Stimulated activated CD4-positive, alpha-beta T cell treated with anti-CD3 and anti-CD28 coated beads, Interleukin-2, amount 100 ng/mL, for 48 hours (primary cell): ENCODE data around the gene CBFB.
"Not testable (repeated sequence)": the region's sequence is repeated elsewhere in the genome, so short reads cannot be mapped to it uniquely, and the experiment has no call there.

Experiments
- DNase-seq, 2 donors: peaks; one replicate each; pipeline ENCODE4 v3.0.0-alpha.2; 2020

CBFB gene

GRCh38 chr16:67017421-67017750 is 11.6 kb upstream of the CBFB start:
- no peak for DNase-seq

GRCh38 chr16:67017810-67018488 is 11.0 kb upstream of the CBFB start:
- peak; percentile 92 to 94 for DNase-seq

- no peak for DNase-seq
Observed at GRCh38 chr16:67019171-67019570, 9.8 kb upstream of the CBFB start.

GRCh38 chr16:67021321-67021720 is 7.6 kb upstream of the CBFB start:
- no peak for DNase-seq

DNA sequence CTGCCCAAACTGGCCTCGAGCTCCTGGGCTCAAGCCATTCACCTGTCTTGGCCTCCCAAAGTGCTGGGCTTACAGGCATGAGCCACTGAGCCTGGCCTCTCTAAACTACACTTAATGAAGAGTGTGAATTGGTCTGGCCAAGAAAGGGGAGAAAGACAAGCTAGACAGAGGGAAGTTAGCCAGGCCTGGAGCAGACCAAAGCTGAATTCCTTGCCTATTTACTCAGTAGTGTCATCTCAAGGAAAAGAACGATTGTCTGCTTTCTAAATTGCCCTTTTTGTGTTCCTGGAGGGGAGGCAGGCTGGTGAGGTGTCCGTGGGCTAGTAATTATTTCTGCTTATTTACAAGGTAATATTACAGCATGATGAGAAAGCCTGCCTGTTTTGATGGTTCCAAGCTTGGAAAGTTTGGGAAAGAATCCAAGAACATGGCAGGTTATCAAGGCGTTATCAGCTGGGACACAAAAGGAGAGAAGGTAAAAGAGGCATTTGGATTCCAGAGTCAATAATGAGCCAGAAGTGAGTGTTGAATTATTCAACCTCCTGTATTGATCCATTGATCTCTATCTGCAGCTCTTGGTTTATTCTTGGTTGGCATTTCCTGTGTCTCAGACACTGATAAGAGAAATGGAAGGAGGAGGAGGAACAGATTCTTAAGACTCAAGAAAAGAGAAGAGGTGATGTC is 6.3 kb upstream of the CBFB start:
- DNase-seq = no peak

DNA sequence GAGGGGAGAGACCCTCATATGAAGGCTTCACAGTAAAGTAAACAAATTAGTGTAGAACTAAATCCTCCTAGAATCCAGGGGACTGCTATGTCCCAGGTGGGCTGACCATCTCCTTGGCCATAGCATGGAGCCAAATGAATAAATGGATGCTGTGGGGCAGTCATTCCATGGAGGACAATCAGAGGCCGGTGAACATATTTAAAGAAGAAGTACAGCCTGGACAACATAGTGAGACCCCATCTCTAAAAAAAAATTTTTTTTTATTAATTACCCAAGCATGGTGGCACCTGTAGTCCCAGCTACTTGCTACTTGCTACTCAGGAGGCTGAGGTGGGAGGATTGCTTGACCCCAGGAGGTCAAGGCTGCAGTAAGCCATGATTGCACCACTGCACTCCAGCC is 5.3 kb upstream of the CBFB start:
- DNase-seq = no peak

DNA sequence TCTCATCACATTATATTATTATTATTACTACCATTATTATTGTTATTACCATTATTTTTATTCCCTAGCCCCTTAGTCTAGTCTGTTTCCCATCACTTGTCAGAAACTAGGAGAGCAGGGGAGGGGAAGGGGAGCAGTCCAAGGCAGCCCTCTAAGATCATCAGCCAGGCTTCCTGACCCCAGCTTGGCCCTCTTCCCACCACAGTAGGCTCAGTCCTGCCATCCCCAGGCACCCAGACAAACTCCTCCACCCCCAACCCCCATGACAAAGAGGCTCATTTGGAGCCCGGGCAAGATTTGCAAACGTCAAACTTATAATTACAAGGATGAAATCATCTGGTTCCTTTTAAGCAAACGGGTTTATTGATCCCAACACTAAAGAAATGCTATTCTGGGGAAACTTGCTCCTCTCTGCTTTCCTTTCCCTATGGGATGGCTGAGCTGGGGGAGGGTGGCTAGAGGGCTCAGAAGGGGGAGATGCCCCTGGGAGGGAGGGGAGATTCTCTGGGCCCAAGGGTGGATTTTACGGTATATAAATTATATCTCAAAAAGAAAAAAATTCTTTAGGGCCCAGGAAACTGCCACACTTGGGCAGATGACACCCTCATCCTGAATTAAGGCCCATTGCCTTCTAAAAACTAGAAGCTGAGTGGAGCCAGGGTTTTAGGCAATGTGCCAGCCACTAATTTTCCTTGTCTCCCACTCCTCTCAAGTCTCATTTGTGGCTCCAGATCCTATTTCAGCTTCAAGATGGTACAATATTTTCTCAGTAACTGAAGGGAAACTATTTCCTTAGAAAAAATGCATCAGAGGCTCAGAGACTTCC is 4.4 kb upstream of the CBFB start:
- DNase-seq = no peak

- no peak for DNase-seq
Observed at GRCh38 chr16:67025210-67025550, 3.8 kb upstream of the CBFB start.

DNA sequence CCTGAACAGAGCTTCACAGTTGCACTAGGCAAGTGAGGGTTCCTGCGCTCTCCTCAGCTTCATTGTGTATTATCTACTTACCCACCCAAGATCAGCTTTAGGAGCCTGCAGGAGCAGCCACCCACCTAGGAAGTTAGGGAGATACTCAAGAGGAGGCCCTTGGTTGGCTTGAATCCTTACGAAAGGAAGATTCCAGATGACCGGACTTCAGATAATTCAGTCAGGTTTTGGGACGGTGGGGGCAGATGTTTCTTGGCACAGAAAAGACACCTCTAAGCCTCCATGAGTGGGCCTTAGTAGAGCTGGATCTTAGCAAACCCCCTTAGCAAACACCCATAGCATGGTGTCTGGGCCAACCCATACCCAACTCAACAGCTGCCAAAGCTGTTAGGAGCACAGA is 2.4 kb upstream of the CBFB start:
- DNase-seq = no peak

GRCh38 chr16:67027046-67027445 is 1.9 kb upstream of the CBFB start:
- DNase-seq = no peak

GRCh38 chr16:67028167-67028695 is 718 bp upstream of the CBFB start:
- no peak for DNase-seq

- peak; percentile 44 to 53 for DNase-seq
Observed at GRCh38 chr16:67029254-67030096, 526 bp downstream of the CBFB start.

DNA sequence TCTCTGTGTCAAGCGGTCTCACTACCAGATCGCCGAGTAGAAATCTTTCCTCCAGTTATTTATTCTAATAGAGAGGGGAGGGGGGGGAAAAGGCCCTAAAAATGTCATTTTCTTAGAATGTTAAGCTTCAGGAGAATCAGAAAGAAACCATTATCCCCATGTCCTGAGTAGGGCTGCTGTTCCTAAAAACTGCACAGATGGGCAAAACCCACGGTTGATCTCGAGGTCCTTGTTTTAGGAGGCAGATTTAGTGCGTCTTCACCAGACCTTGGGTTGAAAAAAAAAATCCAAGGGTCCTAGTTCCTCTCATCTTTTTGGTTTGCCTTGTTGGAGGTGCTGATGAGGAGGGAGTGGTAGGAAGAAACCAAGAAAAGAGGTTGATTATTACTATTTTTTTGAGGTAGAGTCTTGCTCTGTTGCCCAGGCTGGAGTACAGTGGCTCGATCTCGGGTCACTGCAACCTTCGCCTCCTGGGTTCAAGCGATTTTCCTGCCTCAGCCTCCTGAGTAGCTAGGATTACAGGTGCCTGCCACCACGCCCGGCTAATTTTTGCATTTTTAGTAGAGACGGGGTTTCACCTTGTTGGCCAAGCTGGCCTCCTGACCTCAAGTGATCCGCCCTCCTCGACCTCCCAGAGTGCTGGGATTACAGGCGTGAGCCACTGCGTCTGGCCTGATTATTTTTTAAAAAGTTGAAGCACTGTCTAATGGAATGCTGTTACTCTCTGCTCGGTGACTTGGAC is 1.4 kb downstream of the CBFB start:
- DNase-seq = no peak

GRCh38 chr16:67034487-67034886 is 5.5 kb downstream of the CBFB start:
- no peak for DNase-seq

DNA sequence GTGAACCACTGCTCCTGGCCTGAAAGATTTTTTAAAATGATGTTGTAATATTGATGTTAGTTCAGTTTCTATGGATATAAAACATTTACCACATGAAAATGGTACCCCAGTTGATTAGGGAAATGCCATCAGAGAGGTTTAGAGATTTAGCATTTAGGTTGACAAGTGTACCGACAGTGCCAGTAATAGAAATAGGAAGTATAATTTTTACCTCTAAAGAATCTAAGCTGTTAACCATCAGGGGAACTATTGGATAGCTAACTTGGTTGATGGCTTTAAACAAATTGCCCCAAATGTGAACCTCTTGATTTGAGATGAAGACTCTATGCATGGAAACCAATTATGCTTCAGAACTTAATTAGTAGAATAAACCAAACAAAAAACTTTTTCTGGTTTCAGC is 6.4 kb downstream of the CBFB start:
- no peak for DNase-seq

GRCh38 chr16:67036323-67036741 is 7.4 kb downstream of the CBFB start:
- DNase-seq = no peak

DNA sequence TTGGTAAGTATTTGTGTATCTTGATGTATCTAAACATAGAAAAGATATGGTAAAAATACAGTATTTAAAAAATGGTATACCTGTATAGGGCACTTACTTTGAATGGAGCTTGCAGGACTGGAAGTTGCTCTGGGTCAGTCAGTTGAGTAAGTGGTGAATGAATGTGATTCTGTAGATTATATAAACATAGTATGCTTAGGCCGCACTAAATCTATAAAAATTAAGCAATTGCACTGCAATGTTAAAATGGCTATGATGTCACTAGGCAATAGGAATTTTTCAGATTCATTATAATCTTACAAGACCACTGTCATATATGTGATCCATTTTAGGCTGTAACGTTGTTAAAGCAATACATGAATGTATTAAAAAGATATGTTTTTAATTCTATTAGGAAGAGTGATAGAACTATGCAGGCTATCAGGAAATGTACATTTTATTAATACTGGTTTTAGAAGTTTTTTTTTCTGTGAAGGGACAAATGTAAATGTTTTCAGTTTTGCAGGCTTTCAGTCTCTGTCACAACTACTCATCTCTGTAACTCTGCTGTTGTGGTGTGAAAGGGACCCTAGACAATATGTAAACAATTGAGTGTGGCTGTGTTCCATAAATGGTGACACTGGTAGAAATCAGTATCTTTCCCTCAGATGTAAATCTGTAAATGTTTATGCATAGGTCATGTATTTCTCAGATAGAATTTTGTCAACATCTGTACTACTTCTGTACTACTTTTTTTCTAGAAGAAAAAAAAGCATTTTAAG is 10.5 kb downstream of the CBFB start:
- no peak for DNase-seq

DNA sequence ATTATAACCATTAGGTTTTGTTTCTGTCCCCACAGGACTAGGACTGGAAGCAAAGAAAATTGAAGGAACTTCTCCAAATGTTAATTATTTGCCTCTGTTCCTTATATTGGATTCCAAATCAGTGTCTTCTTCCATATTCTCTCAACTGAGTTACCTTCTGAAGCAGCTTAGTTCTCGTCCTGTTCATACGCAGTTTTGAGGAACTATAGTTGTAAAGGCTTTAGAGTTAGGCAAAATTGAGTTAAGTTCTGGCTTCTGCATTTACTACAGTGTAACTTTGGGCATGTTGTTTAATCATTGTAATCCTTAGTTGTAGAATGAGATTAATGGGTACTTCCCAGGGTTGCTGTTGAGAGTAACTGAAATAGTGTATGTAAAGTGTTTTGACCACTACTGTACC is 11.2 kb downstream of the CBFB start:
- no peak for DNase-seq

DNA sequence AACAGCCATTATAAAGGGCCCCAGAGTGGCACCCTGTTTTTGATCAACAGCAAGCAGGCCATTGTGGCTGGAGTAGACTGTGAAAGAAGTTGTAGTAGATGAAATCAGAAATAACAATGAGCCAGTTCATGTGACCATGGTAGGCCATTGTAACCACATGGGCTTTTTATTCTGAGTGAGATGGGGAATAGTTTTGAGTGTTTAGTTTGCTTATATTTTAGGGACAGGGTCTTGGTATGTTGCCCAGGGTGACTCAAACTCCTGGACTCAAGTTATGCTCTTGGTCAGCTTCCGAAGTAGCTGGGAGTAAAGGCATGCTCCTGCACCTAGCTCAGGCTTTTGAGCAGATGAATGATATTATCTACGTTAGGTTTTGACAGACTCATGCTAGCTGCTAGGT is 12.0 kb downstream of the CBFB start:
- DNase-seq = no peak

GRCh38 chr16:67041520-67041919 is 12.6 kb downstream of the CBFB start:
- DNase-seq = not testable (repeated sequence)

DNA sequence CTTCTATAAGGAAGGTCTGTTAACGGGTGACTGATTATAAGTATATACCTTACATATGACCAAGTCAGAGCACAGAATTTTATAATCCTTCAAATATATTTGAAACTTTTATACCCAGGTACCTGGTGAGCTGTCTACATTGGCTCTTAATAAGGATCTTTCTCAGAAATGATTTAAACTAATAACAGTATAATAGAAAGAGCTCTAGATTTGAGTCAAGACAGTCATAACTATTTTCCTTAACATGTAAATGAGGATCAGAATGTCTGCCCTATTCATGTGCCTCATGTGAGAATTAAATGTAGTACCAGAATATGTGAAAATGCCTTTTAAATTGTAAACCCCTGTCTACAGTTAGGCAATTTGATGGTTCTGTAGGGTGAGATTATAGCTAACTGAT is 14.5 kb downstream of the CBFB start:
- DNase-seq = no peak
